GM19467 (cell line): ENCODE data around the gene KPNA6.
"Not testable (repeated sequence)": the region's sequence is repeated elsewhere in the genome, so short reads cannot be mapped to it uniquely, and the experiment has no call there.

Source experiments
- ATAC-seq: cut with Tn5 transposase; IDR thresholded peaks from one replicate; pipeline ENCODE4 v1.9.1; 2021; ENCODE audit warnings: mild to moderate bottlenecking, moderate library complexity; ENCODE audit not compliant: unreplicated experiment

KPNA6 gene

DNA sequence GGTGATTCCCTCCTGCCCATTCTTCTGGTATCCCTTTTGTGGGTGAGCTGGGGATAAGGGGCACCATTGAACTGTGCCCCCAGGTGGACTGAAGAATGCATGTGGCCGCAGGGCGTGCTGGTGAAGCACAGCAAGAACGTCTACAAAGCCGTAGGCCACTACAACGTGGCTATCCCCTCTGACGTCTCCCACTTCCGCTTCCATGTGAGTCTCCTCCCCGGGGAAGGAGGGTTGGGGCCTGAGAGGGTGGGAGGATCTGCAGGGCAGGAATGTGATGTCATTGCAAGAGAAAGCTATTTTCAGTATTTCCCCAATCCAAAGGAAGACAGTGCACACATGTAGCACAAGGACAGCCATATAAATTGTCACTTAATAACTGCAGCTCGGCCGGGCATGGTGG is 7.5 kb upstream of the KPNA6 start:
- ATAC-seq = no peak

DNA sequence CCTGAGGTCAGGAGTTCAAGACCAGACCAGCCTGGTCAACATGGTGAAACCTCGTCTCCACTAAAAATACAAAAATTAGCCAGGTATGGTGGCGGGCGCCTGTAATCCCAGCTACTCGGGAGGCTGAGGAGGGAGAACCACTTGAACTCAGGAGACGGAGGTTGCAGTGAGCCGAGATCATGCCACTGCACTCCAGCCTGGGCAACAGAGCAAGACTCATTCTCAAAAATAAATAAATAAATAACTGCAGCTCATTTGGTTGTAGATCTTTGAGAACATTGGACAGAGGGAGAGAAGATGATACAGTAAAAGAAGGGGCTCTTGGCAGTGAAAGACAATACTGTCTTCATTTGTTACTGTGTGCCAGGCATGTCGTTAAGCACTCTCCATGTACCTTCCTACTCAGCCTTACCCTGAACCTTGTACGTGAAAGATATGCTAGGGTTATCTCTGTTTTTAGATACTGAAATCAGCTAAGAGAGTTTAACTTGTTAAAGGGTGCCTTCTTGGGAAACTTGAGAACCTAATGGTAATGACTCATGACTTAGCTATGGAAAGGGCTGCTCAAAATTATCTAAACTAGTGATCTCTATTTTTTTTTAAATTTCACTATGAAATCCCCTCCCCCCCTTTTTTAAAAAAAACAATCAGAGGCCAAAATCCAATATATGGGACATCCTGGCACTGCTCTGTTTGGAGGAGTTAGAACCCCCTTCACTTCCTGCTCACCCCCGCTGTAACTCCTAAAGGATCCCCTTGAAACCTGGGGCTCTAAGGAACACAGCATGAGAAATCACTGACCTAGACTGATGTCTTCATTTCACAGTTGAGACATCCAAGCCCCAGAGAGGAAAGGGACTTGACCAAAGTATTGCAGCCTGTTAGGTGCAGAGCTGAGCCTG is 6.8 kb upstream of the KPNA6 start:
- no peak for ATAC-seq

GRCh38 chr1:32104127-32104526 is 3.7 kb upstream of the KPNA6 start:
- no peak for ATAC-seq

- ATAC-seq = no peak
These were observed 2.5 kb upstream of the KPNA6 start for GRCh38 chr1:32105338-32105737.

- no peak for ATAC-seq
These were observed 1.1 kb upstream of the KPNA6 start for GRCh38 chr1:32106663-32107275.

DNA sequence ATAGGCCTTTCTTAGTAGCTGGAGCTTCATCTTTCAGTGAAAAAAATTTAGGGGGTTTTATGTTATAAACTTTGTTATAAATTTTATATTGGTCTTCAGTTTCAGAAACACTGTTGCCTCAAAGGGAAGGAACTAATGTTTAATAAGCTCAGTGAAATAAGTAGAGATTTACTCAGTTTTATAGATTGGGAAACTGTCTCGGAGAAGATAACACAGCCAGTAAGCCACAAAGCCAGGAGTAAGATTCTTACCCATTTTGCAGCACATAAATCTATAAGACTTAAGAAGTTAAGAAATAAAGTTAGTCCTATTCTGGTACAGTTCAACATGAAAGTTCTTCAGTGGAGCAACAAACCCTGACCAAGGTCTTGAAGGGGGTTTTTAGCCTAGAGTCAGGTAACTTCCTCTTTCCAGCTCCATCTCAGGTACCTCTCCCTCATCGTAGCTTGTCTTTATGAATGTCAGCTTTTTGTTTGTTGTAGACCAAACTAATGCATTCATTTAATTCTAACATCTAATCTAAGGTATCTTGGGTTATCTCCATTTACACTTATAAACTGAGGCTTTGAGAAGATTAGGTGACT is 3.3 kb downstream of the KPNA6 start:
- no peak for ATAC-seq

- no peak for ATAC-seq
These were observed 3.9 kb downstream of the KPNA6 start for GRCh38 chr1:32111789-32112188.

DNA sequence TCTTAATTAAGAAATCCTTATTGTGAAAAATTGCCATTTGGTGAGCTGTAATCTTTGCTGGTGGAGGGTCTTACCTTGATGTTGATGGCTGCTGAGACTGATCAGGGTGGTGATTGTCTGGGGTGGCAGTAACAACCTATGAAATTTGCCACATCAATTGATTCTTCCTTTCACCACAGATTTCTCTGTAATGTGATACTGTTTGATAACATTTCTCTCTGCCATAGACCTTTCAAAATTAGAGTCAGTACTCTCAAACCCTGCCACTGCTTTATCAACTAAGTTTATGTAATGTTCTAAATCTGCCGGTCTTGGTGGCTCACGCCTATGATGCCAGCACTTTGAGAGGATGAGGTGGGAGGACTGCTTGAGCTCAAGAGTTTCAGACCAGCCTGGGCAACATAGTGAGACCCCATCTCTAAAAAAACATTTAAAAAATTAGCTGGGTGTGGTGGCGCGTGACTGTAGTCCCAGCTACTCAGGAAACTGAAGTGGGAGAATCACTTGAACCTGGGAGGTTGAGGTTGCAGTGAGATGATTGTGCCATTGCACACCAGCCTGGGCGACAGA is 5.0 kb downstream of the KPNA6 start:
- ATAC-seq = no peak

GRCh38 chr1:32113436-32113835 is 5.6 kb downstream of the KPNA6 start:
- ATAC-seq = not testable (repeated sequence)

GRCh38 chr1:32114420-32114819 is 6.6 kb downstream of the KPNA6 start:
- ATAC-seq = no peak

DNA sequence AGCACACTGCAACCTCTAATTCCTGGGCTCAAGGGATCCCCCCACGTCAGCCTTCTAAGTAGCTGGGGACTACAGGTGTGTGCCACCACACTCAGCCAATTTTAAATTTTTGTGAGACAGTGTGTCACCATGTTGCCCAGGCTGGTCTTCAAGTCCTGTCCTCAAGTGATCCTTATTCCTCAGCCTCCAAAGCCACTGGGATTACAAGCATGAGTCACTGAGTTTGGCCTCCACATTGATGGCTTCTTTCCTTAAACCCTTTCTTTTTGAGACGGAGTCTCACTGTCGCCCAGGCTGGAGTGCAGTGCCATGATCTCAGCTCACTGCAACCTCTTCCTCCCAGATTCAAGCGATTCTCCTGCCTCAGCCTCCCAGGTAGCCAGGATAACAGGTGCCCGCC is 7.6 kb downstream of the KPNA6 start:
- no peak for ATAC-seq

DNA sequence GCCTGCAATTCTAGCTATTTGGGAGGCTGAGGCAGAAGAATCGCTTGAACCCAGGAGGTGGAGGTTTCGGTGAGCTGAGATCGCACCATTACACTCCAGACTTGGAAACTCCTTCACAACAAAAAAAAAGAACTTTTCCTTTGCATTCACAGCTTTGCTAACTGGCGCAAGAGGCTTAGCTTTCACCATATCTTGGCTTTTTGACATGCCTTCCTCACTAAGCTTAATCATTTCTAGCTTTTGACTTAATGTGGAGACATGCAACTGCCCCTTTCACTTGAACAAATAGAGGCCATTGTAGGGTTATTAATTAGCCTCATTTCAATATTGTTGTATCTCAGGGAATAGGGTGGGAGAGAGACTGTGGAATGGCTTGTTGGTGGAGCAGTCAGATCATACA is 8.7 kb downstream of the KPNA6 start:
- no peak for ATAC-seq

DNA sequence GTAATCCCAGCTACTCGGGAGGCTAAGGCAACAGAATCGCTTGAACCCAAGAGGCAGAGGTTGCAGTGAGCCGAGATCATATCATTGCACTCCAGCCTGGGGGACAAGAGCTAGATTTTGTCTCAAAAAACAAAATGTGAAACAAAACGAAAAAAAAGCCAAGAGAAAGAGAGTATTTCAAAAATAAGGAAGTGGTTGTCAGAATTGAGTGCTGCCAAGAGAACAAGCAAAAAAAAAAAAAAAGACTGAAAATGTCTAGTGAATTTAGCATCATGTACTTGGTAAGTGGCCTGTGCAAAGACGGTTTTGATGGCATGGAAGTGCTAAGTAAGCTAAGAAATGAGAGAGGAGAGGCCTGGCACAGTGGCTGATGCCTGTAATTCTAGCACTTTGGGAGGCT is 14.3 kb downstream of the KPNA6 start:
- no peak for ATAC-seq

- ATAC-seq = not testable (repeated sequence)
These were observed 15.5 kb downstream of the KPNA6 start for GRCh38 chr1:32123361-32123760.

DNA sequence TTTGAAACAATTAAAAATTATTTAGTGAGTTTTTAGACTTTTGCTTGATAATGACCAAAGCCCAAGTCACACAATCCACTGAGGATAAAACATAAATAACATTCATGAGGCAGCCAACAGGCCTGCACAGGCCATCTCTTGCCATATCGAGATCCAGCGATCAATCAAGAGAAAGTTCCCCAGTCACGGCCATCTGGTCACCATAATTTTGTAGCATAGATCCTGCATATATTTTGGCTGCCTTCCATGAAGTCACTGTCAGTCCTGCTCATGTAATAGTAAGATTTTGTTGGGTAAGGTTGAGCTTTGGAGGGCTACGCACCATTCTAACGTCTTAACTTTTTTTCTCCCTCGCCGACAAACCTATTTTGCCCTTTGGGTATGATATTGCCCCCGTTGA is 17.5 kb downstream of the KPNA6 start:
- no peak for ATAC-seq

DNA sequence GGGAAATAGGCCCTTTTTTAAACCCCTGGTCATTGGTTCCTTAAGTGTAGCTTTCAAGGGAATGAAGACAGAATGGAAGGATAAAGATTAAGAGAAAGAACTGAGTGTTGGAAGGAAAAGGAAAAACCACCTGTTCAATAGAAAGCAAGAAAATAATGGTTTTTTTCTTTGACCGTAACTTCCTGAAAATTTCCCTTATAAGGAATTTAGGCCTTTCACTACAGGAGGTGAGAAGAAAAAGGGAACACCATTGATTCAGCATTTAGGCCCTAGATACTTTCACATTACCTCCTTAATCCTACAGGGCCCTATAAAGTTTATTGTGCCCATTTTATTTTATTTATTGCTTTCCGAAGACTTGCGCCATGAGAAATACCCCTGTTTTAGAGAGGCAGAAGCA is 18.9 kb downstream of the KPNA6 start:
- no peak for ATAC-seq

DNA sequence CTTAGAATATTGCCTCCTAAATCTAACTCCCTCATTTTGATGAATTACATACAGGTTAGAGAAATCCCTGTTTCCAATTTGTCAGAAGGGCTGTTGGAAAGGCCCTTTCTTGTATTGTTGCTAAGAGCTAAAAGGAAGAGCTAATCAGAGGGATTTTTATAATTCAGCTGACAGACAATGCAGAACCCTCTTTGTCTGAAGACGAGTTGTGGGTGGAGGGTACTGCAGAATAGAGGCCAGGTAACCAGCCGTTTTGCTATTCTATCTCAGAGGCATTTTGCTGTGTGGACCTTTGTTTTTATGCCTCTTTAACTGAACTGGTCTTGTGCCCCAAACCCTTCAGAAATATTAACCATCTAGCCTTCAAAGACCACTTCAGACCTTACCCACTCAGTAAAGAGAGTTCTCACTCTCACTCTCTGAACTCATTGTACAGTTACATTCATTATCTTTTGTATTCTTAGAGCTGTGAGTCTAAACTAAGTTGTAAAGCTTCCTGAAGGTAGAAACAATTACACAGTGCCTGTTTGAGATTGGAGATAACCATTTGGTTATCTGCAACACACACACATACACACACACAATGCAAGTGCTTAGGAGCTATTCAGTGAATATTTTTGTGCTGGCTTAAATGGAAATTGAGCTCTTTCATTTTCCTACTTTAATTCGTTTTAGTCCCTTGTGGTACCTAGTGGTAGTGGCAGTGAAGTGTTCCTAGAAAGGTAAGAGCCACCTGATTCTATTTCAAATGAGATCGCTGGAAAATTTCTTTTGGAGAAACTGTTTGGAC is 19.7 kb downstream of the KPNA6 start:
- no peak for ATAC-seq

GRCh38 chr1:32128479-32128878 is 20.6 kb downstream of the KPNA6 start:
- no peak for ATAC-seq

GRCh38 chr1:32128964-32129363 is 21.1 kb downstream of the KPNA6 start:
- no peak for ATAC-seq

- ATAC-seq = not testable (repeated sequence)
These were observed 26.1 kb downstream of the KPNA6 start for GRCh38 chr1:32133950-32134280.

GRCh38 chr1:32137111-32137510 is 29.3 kb downstream of the KPNA6 start:
- ATAC-seq = no peak
